Large intestine (tissue), 3 donors: ENCODE results near the gene MYO7A. TPM values are rescaled to one million over a fixed set of nuclear protein-coding genes. Genes with fewer than 3 reads are reported as not detected.
A peak's percentile ranks its signal among the peaks of the same experiment; 100 is the strongest.

ENCODE experiments used
- DNase-seq, 2 donors: peaks; one replicate each; pipeline versions ENCODE4 v3.0.0 to v3.0.0-alpha.2; 2013
- H3K27ac ChIP-seq: one replicate; pipeline ENCODE4 v1.5.1; 2013; ENCODE audit warnings: low read length
- H3K27me3 ChIP-seq: 2 replicates; pipeline ENCODE4 v1.6.1; 2013; ENCODE audit warnings: low read length; ENCODE audit not compliant: control insufficient read depth, insufficient read depth
- H3K36me3 ChIP-seq: 2 replicates; pipeline ENCODE4 v1.6.1; 2013; ENCODE audit warnings: low read length; ENCODE audit not compliant: control insufficient read depth, insufficient read depth
- H3K4me1 ChIP-seq: one replicate; pipeline ENCODE4 v1.6.1; 2013; ENCODE audit warnings: low read length; ENCODE audit not compliant: control insufficient read depth, insufficient read depth
- H3K4me3 ChIP-seq: one replicate; pipeline ENCODE4 v1.5.1; 2013; ENCODE audit warnings: low read length
- H3K9me3 ChIP-seq: one replicate; pipeline ENCODE4 v1.6.1; 2013; ENCODE audit warnings: mild to moderate bottlenecking, low read depth, low read length, moderate library complexity; ENCODE audit not compliant: control insufficient read depth
- WGBS: methylation state at CpG from one replicate; pipeline ENCODE4 v1.1.5; 2013; ENCODE audit warnings: low lambda C conversion rate; ENCODE audit not compliant: insufficient coverage; 5-methylcytosine and 5-hydroxymethylcytosine counted together
- polyA plus RNA-seq: library from polyadenylated mRNA; unstranded; fragments of 120-200 nt; gene quantifications from one replicate; pipeline ENCODE4 v1.2.1, GENCODE V29; 2013

The MYO7A gene
- polyA plus RNA-seq, 1 donor, result 68.4 TPM

DNA sequence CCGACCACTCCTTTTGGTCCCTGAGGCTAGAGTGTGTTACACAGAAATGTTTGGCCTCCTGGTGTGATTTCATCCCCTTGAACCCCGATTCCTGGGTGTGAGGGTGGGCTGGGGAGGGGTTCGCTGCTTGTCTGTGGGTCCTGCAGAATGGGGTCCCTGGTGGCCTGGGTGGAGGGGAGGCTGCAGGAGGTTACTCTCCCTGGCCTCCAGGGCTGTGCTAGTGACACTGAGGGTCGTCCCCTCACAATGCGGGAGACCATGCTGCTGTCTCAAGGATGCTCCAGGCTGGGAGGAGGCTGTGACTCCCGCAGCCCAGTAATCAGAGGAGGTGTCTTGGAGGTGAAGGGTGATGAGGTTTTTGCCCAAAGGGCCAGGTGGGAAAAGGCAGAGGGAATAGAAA, 42.4 kb upstream of the MYO7A start:
- DNase-seq, result no peak
- H3K36me3 ChIP-seq, result peaks cover 19% of the 10 kb centered on the region
- WGBS, result no CpG with 5 or more reads among the region's 6 CpGs
- peaks cover 84% of the 10 kb centered on the region for H3K4me1 ChIP-seq
- H3K27me3 ChIP-seq, result no peaks in the 10 kb centered on the region
- no peak overlapping the region for H3K4me3 ChIP-seq
- H3K9me3 ChIP-seq, result no peaks in the 10 kb centered on the region
- peak overlapping the region; percentile 96 for H3K27ac ChIP-seq

DNA sequence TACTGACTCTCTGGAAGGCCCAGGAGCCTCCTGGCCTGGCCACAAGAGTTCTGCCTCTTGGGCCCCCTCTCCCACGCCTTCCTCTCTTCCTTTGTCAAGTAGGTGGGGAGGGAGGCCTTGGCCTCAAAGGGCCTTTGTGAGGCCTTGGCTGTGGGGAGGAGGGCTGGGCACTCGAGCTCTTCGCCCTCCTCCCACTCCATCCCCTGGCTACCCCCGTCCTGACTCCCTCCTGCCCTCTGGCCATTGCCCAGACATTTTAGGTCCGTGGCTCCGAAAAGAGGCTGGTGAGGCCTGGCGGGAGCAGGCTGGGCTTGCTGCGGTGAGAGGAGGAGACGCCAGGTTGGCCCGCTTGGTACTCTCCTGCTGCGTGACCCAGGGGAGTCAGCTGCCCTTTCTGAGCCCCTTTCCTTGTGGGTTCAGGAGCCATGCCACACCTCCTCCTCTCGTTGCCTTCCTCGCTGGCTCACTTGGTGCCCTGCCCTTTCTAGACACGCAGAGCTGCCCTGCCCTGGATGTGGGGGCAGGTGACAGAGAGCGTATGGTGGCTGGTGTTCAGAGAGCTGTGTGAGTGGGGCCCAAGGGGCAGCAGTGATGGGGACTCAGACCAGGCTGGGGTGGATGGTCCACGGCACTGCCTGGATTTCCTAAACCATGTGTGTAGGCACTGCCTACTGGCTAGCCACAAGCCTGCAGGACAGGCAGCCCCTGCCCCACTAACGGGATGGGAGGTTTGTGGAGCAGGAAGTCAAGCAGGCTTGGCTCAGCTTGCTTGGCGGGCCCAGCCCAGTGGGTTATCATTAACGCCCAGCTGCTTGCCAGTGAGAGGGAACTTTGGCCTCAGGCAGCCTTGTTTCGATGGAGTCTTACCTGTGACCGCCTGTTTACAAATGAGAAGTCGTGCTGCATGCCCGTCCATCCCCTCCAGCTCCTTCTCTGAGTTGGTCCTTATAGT, 41.2 kb upstream of the MYO7A start:
- no CpG with 5 or more reads among the region's 23 CpGs for WGBS

DNA sequence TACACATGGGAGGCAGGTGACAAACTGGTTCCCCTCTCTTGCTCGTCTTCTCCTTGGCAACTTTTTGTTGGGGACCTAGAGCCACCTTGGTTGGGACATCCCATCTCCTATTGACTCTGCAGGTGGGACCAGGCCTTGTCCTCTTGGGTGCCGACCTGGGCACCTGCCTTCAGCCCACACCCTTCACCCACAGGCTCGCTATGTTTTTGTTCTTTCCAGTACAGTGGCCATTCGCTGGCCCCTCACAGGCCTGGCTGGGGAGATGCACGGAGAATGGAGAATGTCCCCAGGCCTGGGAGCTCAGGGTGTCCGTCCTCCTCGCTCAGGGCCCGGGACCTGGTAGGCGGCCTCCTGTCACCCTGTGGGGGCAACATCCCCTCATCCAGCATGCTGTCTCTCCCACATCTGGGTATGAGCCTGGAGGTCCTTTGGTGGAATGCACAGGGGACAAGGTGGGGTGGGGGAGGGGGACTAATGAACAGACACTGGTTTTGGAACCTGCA, 40.3 kb upstream of the MYO7A start:
- no peak for DNase-seq
- Histone ChIP-seq H3K4me3 (no peak overlapping the region), H3K4me1 (peaks cover 75% of the 10 kb centered on the region), H3K27me3 (no peaks in the 10 kb centered on the region), H3K9me3 (no peaks in the 10 kb centered on the region), H3K36me3 (peaks cover 24% of the 10 kb centered on the region), H3K27ac (peak overlapping the region; percentile 96)
- WGBS, result no CpG with 5 or more reads among the region's 9 CpGs

More for the DNA sequence above, 41.2 kb upstream of the MYO7A start:
- peaks cover 22% of the 10 kb centered on the region for H3K36me3 ChIP-seq
- DNase-seq, result peak; percentile 89 to 97
- H3K4me3 ChIP-seq, result no peak overlapping the region
- no peaks in the 10 kb centered on the region for H3K9me3 ChIP-seq
- H3K27me3 ChIP-seq, result no peaks in the 10 kb centered on the region
- peak overlapping the region; percentile 96 for H3K27ac ChIP-seq
- H3K4me1 ChIP-seq, result peaks cover 85% of the 10 kb centered on the region

GRCh38 chr11:77088236-77089003, 39.6 kb upstream of the MYO7A start:
- WGBS, result no CpG with 5 or more reads among the region's 11 CpGs
- H3K27me3 ChIP-seq, result no peaks in the 10 kb centered on the region
- peaks cover 69% of the 10 kb centered on the region for H3K4me1 ChIP-seq
- peak overlapping the region; percentile 96 for H3K27ac ChIP-seq
- peak; percentile 66 to 84 for DNase-seq
- peaks cover 26% of the 10 kb centered on the region for H3K36me3 ChIP-seq
- H3K4me3 ChIP-seq, result no peak overlapping the region
- no peaks in the 10 kb centered on the region for H3K9me3 ChIP-seq

DNA sequence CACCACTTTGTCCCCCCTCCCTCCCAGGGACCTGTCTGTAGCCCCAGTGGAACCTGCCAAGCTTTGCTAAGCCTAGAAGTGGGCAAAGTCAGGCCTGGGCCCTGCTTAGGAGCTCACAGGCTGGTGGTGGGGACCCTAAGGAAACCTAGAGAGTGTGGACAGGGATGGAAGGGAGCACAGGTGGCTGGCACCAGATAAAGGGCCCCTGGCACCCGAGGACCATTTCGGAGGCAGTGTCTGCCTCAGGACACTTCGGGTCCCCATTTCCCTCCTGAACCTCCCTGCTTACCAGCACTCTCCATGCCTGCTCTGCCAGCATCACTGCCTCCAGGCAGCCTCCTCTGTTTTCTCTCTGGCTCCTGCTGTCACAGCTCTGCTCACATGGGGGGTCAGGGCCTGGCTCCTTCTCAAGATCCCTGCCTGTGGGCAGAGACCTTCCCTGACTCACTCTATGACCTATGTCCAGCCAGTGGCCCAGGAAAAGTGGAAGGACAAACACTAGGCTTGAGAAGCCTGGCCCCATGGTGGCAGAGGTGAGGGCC, 39.0 kb upstream of the MYO7A start:
- Histone ChIP-seq H3K4me3 (no peak overlapping the region), H3K27me3 (no peaks in the 10 kb centered on the region), H3K4me1 (peaks cover 63% of the 10 kb centered on the region), H3K9me3 (no peaks in the 10 kb centered on the region), H3K36me3 (peaks cover 31% of the 10 kb centered on the region), H3K27ac (peak overlapping the region; percentile 96)
- WGBS, result no CpG with 5 or more reads among the region's 3 CpGs
- DNase-seq, result no peak

- H3K9me3 ChIP-seq, result no peaks in the 10 kb centered on the region
- H3K36me3 ChIP-seq, result peaks cover 32% of the 10 kb centered on the region
- peaks cover 59% of the 10 kb centered on the region for H3K4me1 ChIP-seq
- no CpG with 5 or more reads among the region's 4 CpGs for WGBS
- no peak overlapping the region for H3K27ac ChIP-seq
- no peaks in the 10 kb centered on the region for H3K27me3 ChIP-seq
- DNase-seq, result no peak
- no peak overlapping the region for H3K4me3 ChIP-seq
These were observed 38.0 kb upstream of the MYO7A start for GRCh38 chr11:77090046-77090372.

GRCh38 chr11:77090373-77091111, 37.5 kb upstream of the MYO7A start:
- no peak for DNase-seq
- no CpG with 5 or more reads among the region's 13 CpGs for WGBS
- no peak overlapping the region for H3K4me3 ChIP-seq
- H3K36me3 ChIP-seq, result peaks cover 34% of the 10 kb centered on the region
- no peak overlapping the region for H3K27ac ChIP-seq
- peaks cover 62% of the 10 kb centered on the region for H3K4me1 ChIP-seq
- no peaks in the 10 kb centered on the region for H3K27me3 ChIP-seq
- H3K9me3 ChIP-seq, result no peaks in the 10 kb centered on the region

DNA sequence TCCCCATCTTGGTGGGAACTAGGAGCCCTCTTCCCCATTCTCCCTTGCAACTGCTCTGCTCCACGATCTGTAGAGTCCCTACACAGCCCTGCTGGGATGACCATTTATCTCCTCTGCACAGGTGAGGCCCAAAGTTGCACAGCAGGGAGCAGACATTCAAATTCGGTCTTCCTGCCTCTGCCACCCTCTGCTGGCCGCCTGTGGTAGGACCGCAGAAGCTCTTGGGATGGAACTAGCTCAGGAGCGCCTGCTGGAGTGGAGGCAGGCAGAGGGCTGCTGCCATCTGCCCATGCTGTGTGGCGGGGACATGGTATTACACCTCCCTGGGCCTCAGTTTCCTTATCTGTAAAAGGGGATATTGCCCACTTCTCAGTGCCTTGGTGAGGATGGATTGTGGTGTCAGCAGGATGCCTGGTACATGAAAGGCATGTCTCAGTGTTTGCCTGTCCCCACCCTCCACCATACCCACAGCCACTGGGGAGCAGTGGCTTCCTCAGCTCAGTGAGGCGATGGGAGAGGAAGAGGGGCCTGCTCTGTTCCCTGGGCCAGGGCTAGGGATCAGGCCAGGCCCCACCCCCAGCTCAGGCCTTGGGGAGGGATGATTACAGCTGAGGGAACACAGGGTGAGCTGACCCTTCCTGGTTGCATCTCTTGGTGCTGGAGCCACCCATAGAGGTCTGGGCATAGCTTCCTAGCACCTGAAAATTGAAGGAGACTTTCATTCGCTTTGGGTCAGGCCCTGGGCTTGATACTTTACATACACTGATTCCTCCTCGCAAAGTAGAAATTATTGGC, 36.7 kb upstream of the MYO7A start:
- peak; percentile 74 to 79 for DNase-seq

GRCh38 chr11:77092382-77092781, 35.7 kb upstream of the MYO7A start:
- WGBS, result no CpG with 5 or more reads among the region's 7 CpGs
- Histone ChIP-seq H3K27ac (no peak overlapping the region), H3K4me3 (no peak overlapping the region), H3K9me3 (no peaks in the 10 kb centered on the region), H3K36me3 (peaks cover 34% of the 10 kb centered on the region), H3K4me1 (peaks cover 57% of the 10 kb centered on the region), H3K27me3 (no peaks in the 10 kb centered on the region)
- no peak for DNase-seq

More for the DNA sequence above, 36.7 kb upstream of the MYO7A start:
- Histone ChIP-seq H3K36me3 (peaks cover 34% of the 10 kb centered on the region), H3K4me3 (no peak overlapping the region), H3K27ac (no peak overlapping the region), H3K4me1 (peaks cover 62% of the 10 kb centered on the region), H3K27me3 (no peaks in the 10 kb centered on the region), H3K9me3 (no peaks in the 10 kb centered on the region)
- no CpG with 5 or more reads among the region's 9 CpGs for WGBS
